HepG2 (cell line): Measurements from ENCODE around the gene NOTCH2. TPM values are rescaled to one million over a fixed set of nuclear protein-coding genes. Genes with fewer than 3 reads are reported as not detected.

ENCODE experiments used
- ATAC-seq: fragments of 200-7000 bp; cut with Tn5 transposase; 3 replicates; pipeline ENCODE4 v1.9.1; 2020; ENCODE audit warnings: mild to moderate bottlenecking, moderate library complexity
- BruUV-seq: library from RNA; stranded (reverse); fragments of 400-500 nt; replicated peaks from 2 replicates; lab custom pipeline; 2021; lab: Mats Ljungman, UMichigan
- CTCF ChIA-PET: fragments of 300-600 bp; formaldehyde crosslinking; extraction: SDS; loops from one replicate; lab custom pipeline; 2021; ENCODE audit warnings: low total read pairs, inconsistent platforms, low intra/inter-chr PET ratio; lab: Yijun Ruan, JAX
- POLR2A ChIA-PET: fragments of 350-600 bp; sonication (Branson Sonifier 250); formaldehyde crosslinking; loops from one replicate; lab custom pipeline; 2020; ENCODE audit warnings: antibody characterized with exemption, inconsistent platforms; lab: Yijun Ruan, JAX
- DNase-seq: peaks from one replicate; pipeline ENCODE4 v3.0.0-alpha.2; 2015; ENCODE audit warnings: low spot score
- FAIRE-seq: peaks from 3 replicates; lab custom pipeline; 2011; peaks lifted over from hg19 to GRCh38; lab: Jason Lieb, UNC
- H2AFZ ChIP-seq: one replicate; pipeline ENCODE4 v1.6.1; 2011; ENCODE audit warnings: low read length, inconsistent platforms
- H3K27ac ChIP-seq: fragments of 300-600 bp; 3 replicates; pipeline ENCODE4 v1.8.0; 2011; ENCODE audit warnings: mixed run types, mild to moderate bottlenecking, mixed read lengths, low read length, inconsistent platforms; ENCODE audit not compliant: insufficient read depth; ENCODE audit errors: extremely low read length
- H3K27me3 ChIP-seq, 2 experiments: fragments of 200-600 bp in 1 of 2; 2 replicates in 1 of 2; 3 replicates in 1 of 2; pipeline versions ENCODE4 v1.6.0 to v1.8.0; 2011; ENCODE audit warnings: low read length in 2 of 2, mild to moderate bottlenecking in 2 of 2, moderate library complexity in 2 of 2, inconsistent platforms in 1 of 2; ENCODE audit not compliant: insufficient read depth in 2 of 2, control insufficient read depth in 1 of 2
- H3K36me3 ChIP-seq, 2 experiments: fragments of 200-600 bp in 1 of 2; replicated peaks in 1 of 2; 2 replicates in 1 of 2; 3 replicates in 1 of 2; pipeline versions ENCODE4 v1.5.1 to v1.8.0; 2011; ENCODE audit warnings: low read length in 2 of 2, inconsistent platforms in 1 of 2; ENCODE audit not compliant: insufficient read depth in 2 of 2, control insufficient read depth in 1 of 2
- H3K4me1 ChIP-seq: 2 replicates; pipeline ENCODE4 v1.5.1; 2012; ENCODE audit warnings: low read length, inconsistent platforms; ENCODE audit not compliant: insufficient read depth
- H3K4me2 ChIP-seq: 2 replicates; pipeline ENCODE4 v1.6.0; 2011; ENCODE audit warnings: low read depth, low read length, inconsistent platforms
- H3K4me3 ChIP-seq, 3 experiments: fragments of 200-600 bp in 1 of 3; sonication (generic), shearing (Covaris generic) in 1 of 3; replicated peaks in 1 of 3; 2 replicates each; pipeline ENCODE4 v1.5.1; 2011 to 2016; ENCODE audit warnings: low read length in 3 of 3, inconsistent platforms in 2 of 3, low read depth in 2 of 3, mild to moderate bottlenecking in 2 of 3, control low read depth in 1 of 3, mixed read lengths in 1 of 3; ENCODE audit not compliant: insufficient read depth in 1 of 3
- H3K79me2 ChIP-seq: one replicate; pipeline ENCODE4 v1.6.1; 2011; ENCODE audit warnings: low read length, inconsistent platforms; ENCODE audit not compliant: insufficient read depth
- H3K9ac ChIP-seq: 2 replicates; pipeline ENCODE4 v1.6.0; 2011; ENCODE audit warnings: mild to moderate bottlenecking, low read depth, low read length, inconsistent platforms; ENCODE audit not compliant: insufficient read depth
- H3K9me3 ChIP-seq: 2 replicates; pipeline ENCODE4 v1.5.1; 2012; ENCODE audit warnings: mild to moderate bottlenecking, low read length
- H4K20me1 ChIP-seq: 2 replicates; pipeline ENCODE4 v1.6.0; 2011; ENCODE audit warnings: inconsistent platforms, mild to moderate bottlenecking, low read length, moderate library complexity; ENCODE audit not compliant: insufficient read depth
- AKAP8 ChIP-seq: sonication (generic); formaldehyde crosslinking; IDR thresholded peaks from 2 replicates; pipeline ENCODE4 v1.5.1; 2020; ENCODE audit warnings: mild to moderate bottlenecking, missing genetic modification reagents
- ATF6 ChIP-seq: sonication (generic); formaldehyde crosslinking; conservative IDR thresholded peaks from 2 replicates; pipeline ENCODE4 v1.4.0; 2020; ENCODE audit warnings: missing genetic modification reagents
- CENPBD1 ChIP-seq: sonication (generic); formaldehyde crosslinking; IDR thresholded peaks from 2 replicates; pipeline ENCODE4 v1.8.0; 2022; ENCODE audit warnings: missing genetic modification reagents, low read depth, mild to moderate bottlenecking, borderline replicate concordance
- CHD4 ChIP-seq: fragments of 200-600 bp; sonication (generic); IDR thresholded peaks from 2 replicates; pipeline ENCODE4 v1.7.0; 2017; ENCODE audit warnings: mild to moderate bottlenecking, low read length, borderline replicate concordance
- DMTF1 ChIP-seq: sonication (generic); formaldehyde crosslinking; IDR thresholded peaks from 2 replicates; pipeline ENCODE4 v1.4.0; 2020; ENCODE audit warnings: mild to moderate bottlenecking, missing genetic modification reagents
- DNMT3B ChIP-seq: conservative IDR thresholded peaks from 2 replicates; pipeline ENCODE4 v1.6.1; 2016; ENCODE audit warnings: missing biosample characterization, control low read depth
- MYPOP ChIP-seq: sonication (generic); formaldehyde crosslinking; IDR thresholded peaks from 2 replicates; pipeline ENCODE4 v1.8.1; 2023; ENCODE audit warnings: mild to moderate bottlenecking, moderate library complexity, missing genetic modification reagents
- REXO4 ChIP-seq: sonication (generic); formaldehyde crosslinking; IDR thresholded peaks from 2 replicates; pipeline ENCODE4 v1.8.0; 2022; ENCODE audit warnings: missing genetic modification reagents, mild to moderate bottlenecking, borderline replicate concordance
- THAP11 ChIP-seq: IDR thresholded peaks from 2 replicates; pipeline ENCODE4 v1.6.1; 2016; ENCODE audit warnings: missing biosample characterization, missing genetic modification reagents
- ZNF598 ChIP-seq: sonication (generic); formaldehyde crosslinking; IDR thresholded peaks from 2 replicates; pipeline ENCODE4 v1.5.1; 2020; ENCODE audit warnings: mild to moderate bottlenecking, missing genetic modification reagents, borderline replicate concordance
- ZNF782 ChIP-seq: sonication (generic); formaldehyde crosslinking; IDR thresholded peaks from 2 replicates; pipeline ENCODE4 v1.4.0; 2020; ENCODE audit warnings: missing genetic modification reagents, mild to moderate bottlenecking, borderline replicate concordance
- ZSCAN9 ChIP-seq: IDR thresholded peaks from 2 replicates; pipeline ENCODE4 v1.6.1; 2016; ENCODE audit warnings: borderline replicate concordance
- WGBS: methylation state at CpG from one replicate; pipeline ENCODE4 v1.1.6; 2017; ENCODE audit warnings: low lambda C conversion rate; 5-methylcytosine and 5-hydroxymethylcytosine counted together
- in situ Hi-C: cut with HindIII; loops from 2 replicates; pipeline ENCODE4 v1.10.0; 2017; ENCODE audit warnings: low pct_unique_long_range_greater_than_20kb; ENCODE audit not compliant: extremely low pct_ligation_motif_present
- intact Hi-C: fragments of 100-400 bp; cut with micrococcal nuclease; formaldehyde crosslinking; loops from one replicate; pipeline ENCODE4 v1.10.0; 2022; ENCODE audit not compliant: unreplicated experiment
- polyA plus RNA-seq, 8 experiments: library from polyadenylated mRNA; depleted of rRNA in 3 of 8; stranded (reverse) in 7 of 8; unstranded in 1 of 8; fragments of >200 nt; fragmentation: Illumina TruSeq in 4 of 8; extraction: Trizol in 4 of 8; gene quantifications; 2 replicates each; pipeline versions ENCODE4 v1.2.1 to v1.2.3, GENCODE V29; 2011 to 2016; ENCODE audit warnings: low read depth in 4 of 8, missing spikeins in 1 of 8, mixed read lengths in 1 of 8; ENCODE audit not compliant: insufficient read depth in 1 of 8
- total RNA-seq, 5 experiments: library from RNA; depleted of rRNA; stranded (reverse); fragments of >200 nt; fragmentation: Illumina TruSeq; extraction: Trizol; gene quantifications; 2 replicates each; pipeline ENCODE4 v1.2.3, GENCODE V29; 2016; ENCODE audit warnings: low read depth in 1 of 5

NOTCH2 gene
- total and polyA plus RNA-seq, 2 of the 13 experiments (the other 11 are each of a cell fraction or from before 2014, with no cell fraction given), result 4.0 to 11.4 TPM

GRCh38 chr1:119914071-119914470 lies 155.4 kb downstream of the NOTCH2 start:
- FAIRE-seq (no peak), DNase-seq (no peak), ATAC-seq (no peak)
- Histone ChIP-seq H4K20me1 (no peaks in the 10 kb centered on the region), H3K9ac (no peak overlapping the region), H3K36me3 (peaks cover 5 to 23% of the 10 kb centered on the region in 2 experiments; a peak in 3 of 5 replicates), H3K4me2 (no peak overlapping the region), H2AFZ (no peak overlapping the region), H3K9me3 (no peaks in the 10 kb centered on the region), H3K27me3 (no peaks in the 10 kb centered on the region), H3K4me3 (no peak overlapping the region), H3K4me1 (no peaks in the 10 kb centered on the region), H3K79me2 (no peaks in the 10 kb centered on the region), H3K27ac (no peak overlapping the region)
- CTCF ChIA-PET, result no interaction called here
- no TSS peak for BruUV-seq
- intact Hi-C loops, result no loop called here
- in situ Hi-C loops, result no loop called here
- 50% methylated on average over 1 of the region's 1 CpG for WGBS
- no peak for TF ChIP-seq CENPBD1 (CRISPR knock-in tag)
- no peak for TF ChIP-seq ZNF598 (CRISPR knock-in tag)
- no peak for TF ChIP-seq ATF6 (CRISPR knock-in tag)
- TF ChIP-seq DNMT3B, result no peak
- no peak for TF ChIP-seq THAP11
- no peak for TF ChIP-seq ZSCAN9 (CRISPR knock-in tag)
- TF ChIP-seq CHD4, result no peak
- TF ChIP-seq ZNF782 (CRISPR knock-in tag), result no peak
- TF ChIP-seq MYPOP (CRISPR knock-in tag), result no peak
- TF ChIP-seq DMTF1, result no peak
- no peak for TF ChIP-seq REXO4 (CRISPR knock-in tag)
- TF ChIP-seq AKAP8 (CRISPR knock-in tag), result no peak
- POLR2A ChIA-PET, result no interaction called here
